HUES6 (cell line): ENCODE measurements around the gene AGBL4.
A peak's percentile ranks its signal among the peaks of the same experiment; 100 is the strongest.

ENCODE experiments used
- H3K27ac ChIP-seq: 2 replicates; pipeline ENCODE4 v1.7.0; 2013; ENCODE audit warnings: low read depth, mild to moderate bottlenecking, low read length, inconsistent platforms
- H3K27me3 ChIP-seq: 2 replicates; pipeline ENCODE4 v1.6.1; 2013; ENCODE audit warnings: low read length; ENCODE audit not compliant: control insufficient read depth, insufficient read depth
- H3K36me3 ChIP-seq: 2 replicates; pipeline ENCODE4 v1.6.1; 2013; ENCODE audit warnings: low read length; ENCODE audit not compliant: control insufficient read depth, insufficient read depth
- H3K4me1 ChIP-seq: 2 replicates; pipeline ENCODE4 v1.6.1; 2013; ENCODE audit warnings: low read length; ENCODE audit not compliant: control insufficient read depth, insufficient read depth
- H3K4me3 ChIP-seq: 2 replicates; pipeline ENCODE4 v1.5.1; 2013; ENCODE audit warnings: low read depth, low read length
- H3K9ac ChIP-seq: one replicate; pipeline ENCODE4 v1.6.1; 2013; ENCODE audit warnings: mild to moderate bottlenecking, low read length
- H3K9me3 ChIP-seq: 2 replicates; pipeline ENCODE4 v1.6.1; 2013; ENCODE audit warnings: low read depth, low read length; ENCODE audit not compliant: control insufficient read depth, insufficient read depth

The AGBL4 gene

GRCh38 chr1:50023292-50024159, at the start of gene AGBL4:
Gene AGBL4, minus strand, starts transcription at chr1:50023954.
- peak within 1 kb of the TSS; percentile 81 for H3K4me3 ChIP-seq
- peaks cover 64% of the 10 kb centered on the region for H3K27me3 ChIP-seq
- H3K27ac ChIP-seq: no peak within 1 kb of the TSS
- H3K4me1 ChIP-seq: 0 out of 2 replicates have a peak, but pooled peaks cover 10% of the 10 kb centered on the region
- peak within 1 kb of the TSS; percentile 35 for H3K9ac ChIP-seq
- H3K9me3 ChIP-seq: no peaks in the 10 kb centered on the region
- H3K36me3 ChIP-seq: no peaks in the 10 kb centered on the region

GRCh38 chr1:50066806-50067205, 43.1 kb upstream of the AGBL4 start:
- no peaks in the 10 kb centered on the region for H3K9me3 ChIP-seq
- no peak overlapping the region for H3K4me3 ChIP-seq
- peaks cover 18% of the 10 kb centered on the region; the same call in 1 of the 2 replicates for H3K27me3 ChIP-seq
- H3K27ac ChIP-seq: no peak overlapping the region
- no peaks in the 10 kb centered on the region for H3K36me3 ChIP-seq
- H3K9ac ChIP-seq: no peak overlapping the region
- no peaks in the 10 kb centered on the region for H3K4me1 ChIP-seq

GRCh38 chr1:50060279-50060678, 36.5 kb upstream of the AGBL4 start:
- H3K9me3 ChIP-seq: no peaks in the 10 kb centered on the region
- no peaks in the 10 kb centered on the region for H3K4me1 ChIP-seq
- H3K27ac ChIP-seq: no peak overlapping the region
- peaks cover 5% of the 10 kb centered on the region; the same call in 1 of the 2 replicates for H3K27me3 ChIP-seq
- no peaks in the 10 kb centered on the region for H3K36me3 ChIP-seq
- no peak overlapping the region for H3K4me3 ChIP-seq
- H3K9ac ChIP-seq: no peak overlapping the region

- Histone ChIP-seq H3K9me3 (no peaks in the 10 kb centered on the region), H3K27ac (no peak overlapping the region), H3K4me1 (0 out of 2 replicates have a peak, but pooled peaks cover 11% of the 10 kb centered on the region), H3K27me3 (peaks cover 49% of the 10 kb centered on the region), H3K36me3 (no peaks in the 10 kb centered on the region), H3K4me3 (peak overlapping the region; percentile 54), H3K9ac (no peak overlapping the region)
These were observed 25.0 kb upstream of the AGBL4 start for GRCh38 chr1:50048791-50049190.

GRCh38 chr1:50047916-50048694, 24.4 kb upstream of the AGBL4 start:
- H3K36me3 ChIP-seq: no peaks in the 10 kb centered on the region
- H3K4me1 ChIP-seq: 0 out of 2 replicates have a peak, but pooled peaks cover 11% of the 10 kb centered on the region
- H3K9me3 ChIP-seq: no peaks in the 10 kb centered on the region
- no peak overlapping the region for H3K9ac ChIP-seq
- peaks cover 54% of the 10 kb centered on the region for H3K27me3 ChIP-seq
- H3K27ac ChIP-seq: no peak overlapping the region
- peak overlapping the region; percentile 54 for H3K4me3 ChIP-seq

GRCh38 chr1:50038237-50038809, 14.6 kb upstream of the AGBL4 start:
- H3K9ac ChIP-seq: no peak overlapping the region
- H3K27ac ChIP-seq: no peak overlapping the region
- no peaks in the 10 kb centered on the region for H3K36me3 ChIP-seq
- peaks cover 53% of the 10 kb centered on the region for H3K27me3 ChIP-seq
- no peaks in the 10 kb centered on the region for H3K4me1 ChIP-seq
- no peaks in the 10 kb centered on the region for H3K9me3 ChIP-seq
- H3K4me3 ChIP-seq: no peak overlapping the region

GRCh38 chr1:50027794-50028193, 4.0 kb upstream of the AGBL4 start:
- H3K9ac ChIP-seq: no peak overlapping the region
- no peak overlapping the region for H3K27ac ChIP-seq

GRCh38 chr1:49995734-49996133, 28.0 kb downstream of the AGBL4 start:
- no peak overlapping the region for H3K9ac ChIP-seq
- H3K27me3 ChIP-seq: no peaks in the 10 kb centered on the region; the same call in 1 of the 2 replicates
- no peak overlapping the region for H3K4me3 ChIP-seq
- H3K36me3 ChIP-seq: no peaks in the 10 kb centered on the region
- H3K27ac ChIP-seq: no peak overlapping the region
- no peaks in the 10 kb centered on the region for H3K4me1 ChIP-seq
- no peaks in the 10 kb centered on the region for H3K9me3 ChIP-seq

More at GRCh38 chr1:50027794-50028193, 4.0 kb upstream of the AGBL4 start:
- H3K4me3 ChIP-seq: no peak overlapping the region
- peaks cover 41% of the 10 kb centered on the region for H3K27me3 ChIP-seq
- H3K9me3 ChIP-seq: no peaks in the 10 kb centered on the region
- H3K4me1 ChIP-seq: 0 out of 2 replicates have a peak, but pooled peaks cover 10% of the 10 kb centered on the region
- no peaks in the 10 kb centered on the region for H3K36me3 ChIP-seq

GRCh38 chr1:49971088-49971487, 52.7 kb downstream of the AGBL4 start:
- no peaks in the 10 kb centered on the region; the same call in 1 of the 2 replicates for H3K27me3 ChIP-seq
- H3K36me3 ChIP-seq: no peaks in the 10 kb centered on the region
- H3K4me3 ChIP-seq: no peak overlapping the region
- no peaks in the 10 kb centered on the region for H3K9me3 ChIP-seq
- H3K4me1 ChIP-seq: no peaks in the 10 kb centered on the region
- no peak overlapping the region for H3K9ac ChIP-seq
- H3K27ac ChIP-seq: no peak overlapping the region

GRCh38 chr1:49951385-49951784, 72.4 kb downstream of the AGBL4 start:
- H3K9ac ChIP-seq: no peak overlapping the region
- no peaks in the 10 kb centered on the region for H3K9me3 ChIP-seq
- H3K4me1 ChIP-seq: no peaks in the 10 kb centered on the region
- no peaks in the 10 kb centered on the region for H3K36me3 ChIP-seq
- no peak overlapping the region for H3K4me3 ChIP-seq
- H3K27me3 ChIP-seq: 0 out of 2 replicates have a peak, but pooled peaks cover 2% of the 10 kb centered on the region
- no peak overlapping the region for H3K27ac ChIP-seq
